Activated effector memory CD4-positive, alpha-beta T cell treated with Interleukin-2 at 50 U/mL for 16 hours (primary cell): ENCODE results near the gene ASPM.

Experiments
- DNase-seq: peaks from one replicate; pipeline ENCODE4 v3.0.0-alpha.2; 2020

ASPM gene

GRCh38 chr1:197146101-197147095 lies at the start of gene ASPM:
TSS of gene ASPM (minus strand) at chr1:197146669. CDS start at chr1:197146437, 232 bp downstream.
- DNase-seq, result peak; percentile 94

GRCh38 chr1:197195100-197195499 lies 48.6 kb upstream of the ASPM start:
- DNase-seq, result no peak

- DNase-seq, result no peak
Measured at GRCh38 chr1:197184190-197184589, 37.7 kb upstream of the ASPM start.

GRCh38 chr1:197183195-197183748 lies 36.8 kb upstream of the ASPM start:
- no peak for DNase-seq

- DNase-seq, result no peak
Measured at GRCh38 chr1:197182716-197183115, 36.2 kb upstream of the ASPM start.

GRCh38 chr1:197181982-197182381 lies 35.5 kb upstream of the ASPM start:
- DNase-seq, result no peak

- DNase-seq, result no peak
Measured at GRCh38 chr1:197180252-197180878, 33.9 kb upstream of the ASPM start.

GRCh38 chr1:197178998-197179397 lies 32.5 kb upstream of the ASPM start:
- DNase-seq, result no peak

- DNase-seq, result no peak
Measured at GRCh38 chr1:197174818-197175217, 28.3 kb upstream of the ASPM start.

GRCh38 chr1:197173571-197174507 lies 27.4 kb upstream of the ASPM start:
- no peak for DNase-seq

GRCh38 chr1:197171531-197171930 lies 25.1 kb upstream of the ASPM start:
- DNase-seq, result no peak

- DNase-seq, result no peak
Measured at GRCh38 chr1:197170538-197170937, 24.1 kb upstream of the ASPM start.

- DNase-seq, result no peak
Measured at GRCh38 chr1:197159461-197159860, 13.0 kb upstream of the ASPM start.

GRCh38 chr1:197156692-197157091 lies 10.2 kb upstream of the ASPM start:
- DNase-seq, result no peak

GRCh38 chr1:197152662-197153061 lies 6.2 kb upstream of the ASPM start:
- no peak for DNase-seq

GRCh38 chr1:197151185-197151584 lies 4.7 kb upstream of the ASPM start:
- DNase-seq, result no peak

GRCh38 chr1:197150336-197151005 lies 4.0 kb upstream of the ASPM start:
- no peak for DNase-seq

- no peak for DNase-seq
Measured at GRCh38 chr1:197149340-197149739, 2.9 kb upstream of the ASPM start.

GRCh38 chr1:197145446-197146024 lies 934 bp downstream of the ASPM start:
- DNase-seq, result no peak

GRCh38 chr1:197144570-197145325 lies 1.7 kb downstream of the ASPM start:
- no peak for DNase-seq

GRCh38 chr1:197143276-197143675 lies 3.2 kb downstream of the ASPM start:
- DNase-seq, result no peak
